Ascending aorta (tissue), 2 donors: ENCODE data around the gene HOXD3. TPM values are rescaled to one million over a fixed set of nuclear protein-coding genes. Genes with fewer than 3 reads are reported as not detected.

Experiments used
- DNase-seq, 2 donors: peaks; one replicate each; pipeline ENCODE4 v3.0.0-alpha.2; 2019; ENCODE audit warnings: low spot score in 2 of 2
- H3K27ac ChIP-seq, 2 donors: fragments of 200-600 bp; sonication (generic); one replicate each; pipeline ENCODE4 v1.5.1; 2016 to 2017; ENCODE audit warnings: mild to moderate bottlenecking in 1 of 2
- H3K27me3 ChIP-seq: fragments of 200-600 bp; sonication (generic); one replicate; pipeline ENCODE4 v1.5.1; 2017
- H3K36me3 ChIP-seq, 2 donors: fragments of 200-600 bp; sonication (generic); one replicate each; pipeline ENCODE4 v1.5.1; 2016
- H3K4me1 ChIP-seq, 2 donors: fragments of 200-600 bp; sonication (generic); one replicate each; pipeline ENCODE4 v1.5.1; 2016 to 2017; ENCODE audit warnings: mild to moderate bottlenecking in 1 of 2
- H3K4me3 ChIP-seq, 2 donors: fragments of 200-600 bp; sonication (generic); one replicate each; pipeline ENCODE4 v1.5.1; 2016 to 2017; ENCODE audit warnings: mild to moderate bottlenecking in 1 of 2
- H3K9me3 ChIP-seq, 2 donors: fragments of 200-600 bp; sonication (generic); one replicate each; pipeline ENCODE4 v1.5.1; 2016
- intact Hi-C: fragments of 100-400 bp; cut with DNase I; formaldehyde crosslinking; loops from one replicate; pipeline ENCODE4 v1.15.1; 2023
- total RNA-seq: library from RNA; depleted of rRNA; stranded (reverse); fragments of >200 nt; gene quantifications from one replicate; pipeline ENCODE4 v1.1.0, GENCODE V29; 2016
- TF ChIP-seq, protein P1 (sequence below), 3 experiments: fragments of 200-600 bp in 2 of 3; fragments of 450-650 bp in 1 of 3; sonication (generic) in 2 of 3; IDR thresholded peaks; one replicate each; pipeline ENCODE4 v1.5.1; 2016 to 2019; ENCODE audit warnings: antibody characterized with exemption in 3 of 3, mild to moderate bottlenecking in 1 of 3, moderate library complexity in 1 of 3

HOXD3 gene
- total RNA-seq, 1 donor from 2014 or later = 8.6 TPM

DNA sequence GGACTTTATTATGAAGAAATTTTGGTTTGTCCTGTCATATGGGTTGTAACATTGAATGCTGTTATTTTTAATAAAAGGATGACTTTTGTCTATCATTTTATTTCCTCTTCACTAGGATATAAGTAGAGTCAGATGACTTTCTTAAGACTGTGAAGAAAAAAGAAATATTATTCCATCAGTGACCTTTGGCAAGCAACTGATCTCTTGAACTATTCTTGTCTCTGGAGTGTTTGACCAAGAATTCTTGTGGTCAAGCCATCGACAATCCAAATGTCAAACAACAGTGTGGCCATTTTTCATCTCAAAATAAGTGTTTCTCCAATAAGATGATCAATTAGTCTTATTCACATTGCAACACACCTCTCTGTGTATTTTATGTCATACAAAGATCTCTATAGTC lies 56.3 kb downstream of the HOXD3 start:
- Histone ChIP-seq H3K27me3 (no peaks in the 10 kb centered on the region), H3K4me3 (no peak overlapping the region), H3K4me1 (no peaks in the 10 kb centered on the region), H3K27ac (no peak overlapping the region), H3K36me3 (no peaks in the 10 kb centered on the region), H3K9me3 (no peaks in the 10 kb centered on the region)
- TF ChIP-seq, protein P1, sequence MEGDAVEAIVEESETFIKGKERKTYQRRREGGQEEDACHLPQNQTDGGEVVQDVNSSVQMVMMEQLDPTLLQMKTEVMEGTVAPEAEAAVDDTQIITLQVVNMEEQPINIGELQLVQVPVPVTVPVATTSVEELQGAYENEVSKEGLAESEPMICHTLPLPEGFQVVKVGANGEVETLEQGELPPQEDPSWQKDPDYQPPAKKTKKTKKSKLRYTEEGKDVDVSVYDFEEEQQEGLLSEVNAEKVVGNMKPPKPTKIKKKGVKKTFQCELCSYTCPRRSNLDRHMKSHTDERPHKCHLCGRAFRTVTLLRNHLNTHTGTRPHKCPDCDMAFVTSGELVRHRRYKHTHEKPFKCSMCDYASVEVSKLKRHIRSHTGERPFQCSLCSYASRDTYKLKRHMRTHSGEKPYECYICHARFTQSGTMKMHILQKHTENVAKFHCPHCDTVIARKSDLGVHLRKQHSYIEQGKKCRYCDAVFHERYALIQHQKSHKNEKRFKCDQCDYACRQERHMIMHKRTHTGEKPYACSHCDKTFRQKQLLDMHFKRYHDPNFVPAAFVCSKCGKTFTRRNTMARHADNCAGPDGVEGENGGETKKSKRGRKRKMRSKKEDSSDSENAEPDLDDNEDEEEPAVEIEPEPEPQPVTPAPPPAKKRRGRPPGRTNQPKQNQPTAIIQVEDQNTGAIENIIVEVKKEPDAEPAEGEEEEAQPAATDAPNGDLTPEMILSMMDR (IDR thresholded peaks at IDR 0.05) = no peak
- no peak for DNase-seq
- intact Hi-C loops = no loop called here

Other genes with a start within 250 kb of the HOXD3 start
- gene LNPK, start 155.0 kb upstream of the HOXD3 start, total RNA-seq = 7.1 TPM
- not detected for gene EVX2, start 73.3 kb upstream of the HOXD3 start, total RNA-seq
- gene HOXD13, start 64.6 kb upstream of the HOXD3 start, total RNA-seq = not detected
- not detected for gene HOXD12, start 57.5 kb upstream of the HOXD3 start, total RNA-seq
- not detected for gene HOXD11, start 50.0 kb upstream of the HOXD3 start, total RNA-seq
- not detected for gene HOXD10, start 40.5 kb upstream of the HOXD3 start, total RNA-seq
- gene HOXD9, start 34.6 kb upstream of the HOXD3 start, total RNA-seq = not detected
- 19.8 TPM for gene HOXD8, start 27.6 kb upstream of the HOXD3 start, total RNA-seq
- gene HOXD4, start 5.8 kb upstream of the HOXD3 start, total RNA-seq = 13.6 TPM
- gene HOXD1, start 31.4 kb downstream of the HOXD3 start, total RNA-seq = 9.8 TPM
- gene MTX2, start 112.1 kb downstream of the HOXD3 start, total RNA-seq = 8.5 TPM